Measurements from ENCODE around the gene GOLGA3.
A peak's percentile ranks its signal among the peaks of the same experiment; 100 is the strongest.
"Not testable (repeated sequence)": the region's sequence is repeated elsewhere in the genome, so short reads cannot be mapped to it uniquely, and the experiment has no call there.

GOLGA3 gene

DNA sequence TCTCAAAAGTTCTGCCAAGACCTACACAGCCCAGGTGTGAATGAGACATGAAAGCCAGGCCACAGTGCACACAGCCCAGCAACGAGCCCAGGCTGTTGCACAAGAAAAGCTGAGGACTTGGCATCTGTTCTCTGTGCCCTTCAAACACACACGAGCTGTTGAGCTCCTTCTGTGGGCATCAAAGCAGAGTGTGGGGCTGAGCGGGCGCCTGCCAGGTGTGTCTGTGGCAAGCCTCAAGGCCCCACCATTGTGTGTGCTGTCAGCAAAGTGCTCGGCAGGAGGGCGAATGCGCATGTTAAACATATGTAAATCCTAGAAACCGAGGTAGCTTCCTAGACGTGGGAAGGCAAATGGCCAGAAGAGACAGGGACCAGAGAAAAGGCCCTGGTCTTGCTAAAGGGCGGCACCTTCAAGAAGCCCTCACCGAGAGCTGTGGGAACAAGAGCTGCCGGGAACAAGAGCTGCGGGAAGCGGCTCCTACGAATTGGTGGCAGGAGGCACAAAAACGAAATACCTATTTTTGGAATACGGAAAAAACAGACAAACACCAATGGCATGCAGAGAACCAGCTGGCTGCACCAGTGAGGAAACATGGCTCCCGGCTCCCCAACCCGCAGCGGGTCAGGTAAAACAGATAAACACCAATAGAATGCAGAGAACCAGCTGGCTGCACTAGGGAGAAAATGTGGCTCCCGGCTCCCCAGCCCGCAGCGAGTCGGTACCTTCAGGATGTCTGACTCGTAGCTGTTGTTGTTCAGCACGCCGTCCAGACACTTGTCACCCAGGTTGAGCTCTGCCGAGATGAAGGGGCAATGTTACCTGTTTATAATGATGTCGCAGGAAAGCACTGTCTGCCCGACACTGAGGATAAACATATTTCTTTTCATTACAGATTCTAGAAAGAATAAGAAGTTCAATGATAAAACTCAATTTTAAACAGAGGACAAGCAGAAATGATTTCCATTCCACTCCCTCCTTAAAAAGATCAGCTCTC is 19.0 kb upstream of the GOLGA3 start:
- no peak for DNase-seq (ENCODE audit: low spot score)

DNA sequence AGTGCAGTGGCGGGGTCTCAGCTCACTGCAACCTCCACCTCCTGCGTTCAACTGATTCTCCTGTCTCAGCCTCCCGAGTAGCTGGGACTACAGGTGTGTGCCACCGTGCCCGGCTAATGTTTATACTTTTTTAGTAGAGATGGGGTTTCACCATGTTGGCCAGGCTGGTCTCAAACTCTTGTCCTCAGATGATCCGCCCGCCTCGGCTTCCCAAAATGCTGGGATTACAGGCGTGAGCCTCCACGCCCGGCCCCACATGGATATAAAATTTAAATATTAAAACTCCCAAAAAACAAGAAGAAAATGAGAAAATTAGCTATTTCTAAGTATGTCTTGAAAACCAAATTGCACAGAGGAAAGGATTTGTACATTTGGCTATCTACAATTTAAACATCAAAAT is 16.0 kb upstream of the GOLGA3 start:
- DNase-seq (ENCODE audit: low spot score), result not testable (repeated sequence)

DNA sequence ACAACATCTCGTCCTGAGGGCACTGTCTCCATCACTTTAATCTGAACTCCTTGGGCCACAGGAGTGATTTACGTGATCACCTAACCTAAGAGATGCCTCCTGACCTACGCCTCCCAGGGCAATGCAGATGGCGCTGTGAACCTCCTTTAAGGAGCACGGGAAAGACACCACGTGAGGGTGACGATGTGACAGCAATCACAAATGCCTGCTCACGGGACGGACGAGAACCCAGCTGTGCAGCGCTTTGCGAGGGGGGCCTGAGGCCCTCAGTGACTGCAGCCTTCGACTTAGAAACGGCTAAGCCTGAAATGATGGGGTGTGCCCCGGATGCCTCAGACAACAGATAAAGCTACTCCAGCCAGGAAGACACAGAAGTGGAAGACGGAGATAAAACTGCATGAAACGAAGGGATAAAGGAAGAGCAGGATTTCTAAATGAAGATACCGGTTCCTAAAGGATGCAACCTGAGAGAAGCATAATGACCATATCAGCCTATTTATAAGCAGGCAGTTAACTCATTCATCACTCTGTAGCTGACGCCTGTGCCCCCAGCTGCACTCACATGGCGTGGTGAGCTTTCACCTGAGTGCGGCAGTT is 13.9 kb upstream of the GOLGA3 start:
- DNase-seq (ENCODE audit: low spot score), result no peak

DNA sequence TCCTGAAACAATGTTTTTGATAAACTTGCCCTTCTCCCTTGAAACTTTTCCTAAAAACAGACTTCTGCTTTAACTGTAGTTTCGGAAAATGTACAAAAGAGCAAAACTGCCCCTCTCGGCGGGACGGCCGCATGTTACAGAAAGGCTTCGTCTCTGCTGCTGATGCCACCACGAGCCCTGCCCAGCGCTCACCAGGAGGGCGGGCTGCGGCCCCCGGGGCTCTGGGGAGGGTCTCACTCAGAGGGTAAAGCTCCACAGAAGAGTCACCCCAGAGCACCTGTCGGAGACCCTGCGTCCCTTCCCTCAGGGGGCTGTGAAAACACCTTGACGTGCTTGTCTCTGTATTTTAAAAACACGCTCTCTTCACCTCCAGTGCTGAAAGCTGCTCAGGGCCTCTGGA is 12.5 kb upstream of the GOLGA3 start:
- no peak for DNase-seq (ENCODE audit: low spot score)

DNA sequence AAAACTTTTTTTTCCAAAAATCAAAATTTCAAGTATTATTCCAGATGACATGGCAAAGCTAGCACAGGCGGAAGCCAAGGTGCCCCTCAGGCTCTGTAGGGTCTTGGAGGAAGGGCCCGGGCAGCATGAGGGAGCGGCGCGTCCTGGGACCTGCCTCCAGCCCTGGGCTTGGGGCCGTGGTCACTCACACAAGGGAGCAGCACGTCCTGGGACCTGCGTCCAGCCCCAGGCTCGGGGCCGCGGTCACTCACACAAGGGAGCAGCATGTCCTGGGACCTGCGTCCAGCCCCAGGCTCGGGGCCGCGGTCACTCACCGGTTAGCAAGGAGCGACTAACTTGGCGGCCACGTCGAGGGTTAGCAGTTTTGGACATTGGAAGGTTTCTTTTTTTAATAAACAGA is 11.9 kb upstream of the GOLGA3 start:
- DNase-seq (ENCODE audit: low spot score), result no peak

- no peak for DNase-seq (ENCODE audit: low spot score)
Measured at GRCh38 chr12:132839558-132840235, 11.0 kb upstream of the GOLGA3 start.

DNA sequence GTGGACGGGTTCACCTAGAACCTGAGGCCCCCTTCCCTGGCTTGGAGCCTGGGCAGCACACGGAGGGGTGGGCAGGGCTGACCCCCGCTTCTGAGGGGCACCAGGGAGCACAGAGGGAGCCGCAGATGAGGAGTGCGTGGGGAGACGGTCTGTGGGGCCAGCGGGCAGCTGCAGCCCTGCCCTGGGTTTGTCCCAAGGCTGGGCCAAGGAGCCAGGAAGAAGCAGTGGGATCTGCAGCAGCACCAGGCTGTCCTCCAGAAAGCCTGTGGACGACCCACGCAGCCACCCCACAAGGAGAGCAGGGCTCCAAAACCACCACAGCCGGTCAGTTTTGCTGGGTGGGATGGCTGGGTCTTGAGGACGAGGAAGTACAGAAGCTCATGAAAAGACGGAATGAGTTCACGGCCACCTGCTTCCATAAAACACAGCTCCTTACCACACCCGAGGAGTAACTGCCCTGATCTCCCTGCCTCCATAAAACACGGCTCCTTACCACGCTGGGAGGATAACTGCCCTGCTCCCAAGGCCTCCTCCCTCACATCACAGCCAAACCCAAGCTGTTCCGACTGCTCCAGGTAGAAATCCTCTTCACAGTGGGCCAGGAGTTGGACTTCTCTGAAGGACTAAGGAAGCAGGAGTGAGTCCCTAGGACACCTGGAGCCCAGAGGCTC is 9.9 kb upstream of the GOLGA3 start:
- DNase-seq (ENCODE audit: low spot score), result no peak

- no peak for DNase-seq (ENCODE audit: low spot score)
Measured at GRCh38 chr12:132837693-132838409, 9.2 kb upstream of the GOLGA3 start.

DNA sequence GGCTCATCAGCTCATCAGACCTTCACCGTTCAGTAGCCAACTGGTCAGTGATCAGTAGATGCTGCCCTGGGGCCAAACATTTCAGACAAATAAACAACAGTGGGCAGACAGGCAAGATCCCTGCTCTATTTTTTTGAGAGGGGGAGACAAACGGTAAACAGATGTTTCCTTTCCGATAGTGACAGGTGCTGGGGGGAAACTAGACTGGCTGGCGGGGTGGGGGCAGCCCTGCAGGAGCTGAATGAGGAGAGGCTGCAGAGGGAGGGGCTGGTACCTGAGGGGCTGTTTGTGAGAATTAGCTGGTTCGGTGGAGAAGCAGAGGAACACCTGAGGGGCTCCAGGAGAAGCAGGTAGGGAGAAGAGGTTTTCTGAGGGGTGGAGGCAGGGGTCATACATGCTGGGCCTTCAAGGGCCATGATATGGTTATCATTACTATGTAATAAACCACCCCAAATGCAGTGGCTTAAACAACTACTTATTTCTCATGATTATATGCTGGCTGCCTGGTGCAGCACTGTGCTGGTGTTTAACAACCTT is 8.2 kb upstream of the GOLGA3 start:
- no peak for DNase-seq (ENCODE audit: low spot score)

DNA sequence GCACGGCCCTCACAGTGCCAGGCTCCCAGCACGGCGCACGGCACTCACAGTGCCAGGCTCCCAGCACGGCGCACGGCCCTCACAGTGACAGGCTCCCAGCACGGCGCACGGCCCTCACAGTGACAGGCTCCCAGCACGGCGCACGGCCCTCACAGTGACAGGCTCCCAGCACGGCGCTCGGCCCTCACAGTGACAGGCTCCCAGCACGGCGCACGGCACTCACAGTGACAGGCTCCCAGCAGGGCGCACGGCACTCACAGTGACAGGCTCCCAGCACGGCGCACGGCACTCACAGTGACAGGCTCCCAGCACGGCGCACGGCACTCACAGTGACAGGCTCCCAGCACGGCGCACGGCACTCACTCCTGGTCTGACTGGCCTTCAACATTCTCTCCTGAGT is 7.6 kb upstream of the GOLGA3 start:
- DNase-seq (ENCODE audit: low spot score), result not testable (repeated sequence)

DNA sequence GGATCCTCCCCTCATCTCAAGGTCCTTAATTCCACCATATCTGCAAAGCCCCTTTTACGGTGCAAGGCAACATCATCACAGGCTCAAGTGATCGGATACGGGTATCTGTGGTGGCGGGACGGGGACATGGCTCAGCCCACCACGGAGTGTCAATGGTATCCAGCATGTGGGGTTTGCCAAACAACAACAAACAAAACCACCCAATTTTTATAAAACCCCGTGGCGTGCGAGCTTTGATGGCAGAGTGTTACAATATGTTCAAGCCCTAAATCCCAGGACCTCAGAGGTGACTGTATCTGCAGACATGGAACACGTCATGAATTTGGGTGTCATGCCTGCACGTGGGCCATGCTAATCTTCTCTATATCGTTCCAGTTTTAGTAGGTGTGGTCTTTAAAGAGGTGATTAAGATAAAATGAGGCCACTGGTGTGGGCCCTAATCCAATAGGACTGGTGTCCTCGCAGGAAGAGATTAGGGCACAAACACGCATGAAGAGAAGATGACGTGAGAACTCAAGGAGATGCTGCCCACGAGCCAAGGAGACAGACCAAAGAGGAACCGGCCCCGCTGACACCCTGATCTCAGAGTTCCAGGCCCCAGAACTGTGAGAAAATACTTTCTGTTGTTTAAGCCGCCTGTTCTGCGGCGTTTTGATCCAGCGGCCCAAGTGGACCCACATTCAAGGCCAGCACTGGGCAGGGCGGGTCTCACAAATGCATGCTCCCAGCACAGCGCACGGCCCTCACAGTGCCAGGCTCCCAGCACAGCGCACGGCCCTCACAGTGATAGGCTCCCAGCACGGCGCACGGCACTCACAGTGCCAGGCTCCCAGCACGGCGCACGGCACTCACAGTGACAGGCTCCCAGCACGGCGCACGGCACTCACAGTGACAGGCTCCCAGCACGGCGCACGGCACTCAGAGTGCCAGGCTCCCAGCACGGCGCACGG is 6.7 kb upstream of the GOLGA3 start:
- DNase-seq (ENCODE audit: low spot score), result no peak

- no peak for DNase-seq (ENCODE audit: low spot score)
Measured at GRCh38 chr12:132834181-132834711, 5.6 kb upstream of the GOLGA3 start.

DNA sequence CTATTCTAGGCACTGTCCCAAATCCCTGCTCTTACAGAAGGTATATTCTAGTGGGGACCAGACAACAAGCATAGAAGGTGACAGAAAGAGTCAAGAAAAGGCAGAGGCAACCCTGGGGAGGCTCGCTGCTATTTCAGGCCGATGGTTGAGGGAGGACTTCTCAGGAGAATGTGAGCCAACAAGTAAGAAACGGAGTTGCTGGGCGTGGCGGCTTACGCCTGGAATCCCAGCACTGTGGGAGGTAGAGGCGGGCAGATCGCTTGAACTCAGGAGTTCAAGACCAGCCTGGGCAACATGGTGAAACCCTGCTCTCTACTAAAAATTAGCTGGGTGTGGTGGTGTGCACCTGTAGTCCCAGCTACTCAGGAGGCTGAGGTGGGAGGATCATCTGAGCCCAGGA is 4.7 kb upstream of the GOLGA3 start:
- DNase-seq (ENCODE audit: low spot score), result no peak

- no peak for DNase-seq (ENCODE audit: low spot score)
Measured at GRCh38 chr12:132831771-132832170, 3.1 kb upstream of the GOLGA3 start.

DNA sequence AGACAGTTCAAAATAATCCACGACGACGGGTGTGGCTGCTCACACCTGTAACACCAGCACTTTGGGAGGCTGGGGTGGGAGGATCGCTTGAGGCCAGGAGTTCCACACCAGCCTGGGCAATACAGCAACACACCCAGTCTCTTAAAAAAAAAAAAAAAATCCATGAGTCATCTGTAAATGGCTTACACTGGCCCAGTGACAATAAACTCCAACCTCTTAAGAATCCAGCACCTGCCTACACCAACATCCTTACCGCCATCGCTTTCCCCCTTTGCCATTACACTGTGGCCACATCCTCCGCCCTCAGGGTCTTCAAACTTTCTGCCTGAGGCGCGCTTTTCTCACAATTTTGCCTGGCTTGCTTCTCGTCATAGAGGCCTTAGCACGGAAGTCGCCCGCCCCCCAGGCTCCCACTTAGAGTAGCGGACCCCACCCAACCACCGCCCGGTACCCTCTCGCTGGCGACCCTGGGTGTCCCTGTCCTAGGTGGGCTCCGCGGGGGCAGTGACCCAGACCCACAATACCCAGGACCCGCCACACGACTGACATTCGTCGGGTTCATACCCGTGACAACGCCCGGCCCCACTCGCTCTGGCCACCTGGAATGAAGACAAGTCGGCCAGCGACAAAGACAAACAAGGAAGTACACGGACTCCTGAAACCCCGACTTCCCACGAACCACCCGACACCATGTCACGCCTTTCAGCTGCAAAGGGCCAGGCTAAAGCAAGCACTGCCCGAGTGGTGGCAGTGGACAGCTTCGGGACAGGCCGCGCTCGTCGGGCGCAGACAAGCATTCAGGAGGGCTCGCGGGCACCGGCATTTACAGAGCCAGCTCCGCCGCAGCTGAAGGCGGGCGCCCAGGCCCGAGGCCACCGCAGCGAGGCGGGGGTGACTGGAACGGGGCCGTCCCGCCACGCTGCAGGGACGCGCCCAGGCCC is 636 bp downstream of the GOLGA3 start:
- peak; percentile 74 for DNase-seq (ENCODE audit: low spot score)

GRCh38 chr12:132825861-132826260 is 2.8 kb downstream of the GOLGA3 start:
- DNase-seq (ENCODE audit: low spot score), result no peak

DNA sequence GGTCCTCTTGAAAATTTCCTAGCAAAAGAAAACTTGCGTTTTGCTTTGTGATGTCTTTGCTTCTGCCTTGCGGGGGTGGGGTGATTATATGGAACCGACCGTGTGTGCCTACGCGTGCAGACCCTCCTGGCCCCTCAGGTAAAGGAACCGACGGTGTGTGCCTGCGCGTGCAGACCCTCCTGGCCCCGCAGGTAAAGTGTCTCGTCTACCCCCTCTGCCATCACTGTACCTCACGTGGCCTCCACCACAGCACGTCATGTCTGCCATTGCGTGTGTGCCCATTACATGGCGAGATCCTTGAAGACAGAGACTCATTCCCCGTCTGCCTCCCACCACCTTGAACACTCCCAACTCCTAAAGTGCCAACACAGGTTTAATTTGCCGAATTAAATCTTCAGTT is 3.6 kb downstream of the GOLGA3 start:
- no peak for DNase-seq (ENCODE audit: low spot score)

DNA sequence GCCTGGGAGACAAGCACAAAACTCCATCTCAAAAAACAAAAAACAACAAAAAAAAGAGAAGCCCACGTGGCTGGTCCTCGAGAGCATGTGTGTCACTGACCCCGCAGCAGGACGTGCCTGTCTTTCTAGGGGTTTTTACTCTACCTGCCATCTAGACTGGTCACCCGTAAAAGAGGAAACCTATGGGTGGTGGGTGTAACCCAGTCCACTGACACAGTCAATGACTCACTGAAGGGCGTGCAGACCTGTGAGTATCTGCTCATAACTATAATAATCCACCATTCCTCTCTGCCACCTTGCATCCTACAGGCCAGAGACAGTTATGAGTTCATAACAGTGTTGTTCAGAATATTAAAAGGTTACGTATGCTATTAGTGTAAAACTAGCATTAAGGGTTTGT is 4.6 kb downstream of the GOLGA3 start:
- DNase-seq (ENCODE audit: low spot score), result no peak

- no peak for DNase-seq (ENCODE audit: low spot score)
Measured at GRCh38 chr12:132818562-132818961, 10.1 kb downstream of the GOLGA3 start.
